IMR-90 (cell line): Measurements from ENCODE around the gene CEP170. TPM values are rescaled to one million over a fixed set of nuclear protein-coding genes. Genes with fewer than 3 reads are reported as not detected.

Source experiments
- ATAC-seq: fragments of 200-7000 bp; cut with Tn5 transposase; 2 replicates; pipeline ENCODE4 v1.9.1; 2020; ENCODE audit warnings: low read depth, mild to moderate bottlenecking, moderate library complexity
- BruUV-seq: library from RNA; stranded (reverse); fragments of 400-500 nt; replicated peaks from 2 replicates; lab custom pipeline; 2021; lab: Mats Ljungman, UMichigan
- CTCF ChIA-PET: fragments of 300-600 bp; formaldehyde crosslinking; extraction: SDS; loops from one replicate; lab custom pipeline; 2021; ENCODE audit warnings: antibody characterized with exemption; lab: Yijun Ruan, JAX
- POLR2A ChIA-PET: fragments of 300-600 bp; sonication (Branson Sonifier 250); formaldehyde crosslinking; loops from one replicate; lab custom pipeline; 2022; ENCODE audit warnings: antibody characterized with exemption; ENCODE audit not compliant: unreplicated experiment; lab: Charles Lee
- DNase-seq: peaks from one replicate; pipeline ENCODE4 v3.0.0; 2013
- H2AFZ ChIP-seq: replicated peaks from 2 replicates; pipeline ENCODE3; 2013; ENCODE audit warnings: low read length, mild to moderate bottlenecking; ENCODE audit not compliant: poor library complexity
- H2AK5ac ChIP-seq: 2 replicates; pipeline ENCODE4 v1.6.1; 2013; ENCODE audit warnings: low read depth, low read length, inconsistent platforms
- H2AK9ac ChIP-seq: replicated peaks from 2 replicates; pipeline ENCODE3; 2013; ENCODE audit warnings: mild to moderate bottlenecking, low read depth, low read length, moderate library complexity; ENCODE audit not compliant: poor library complexity
- H2BK120ac ChIP-seq: 2 replicates; pipeline ENCODE4 v1.6.1; 2013; ENCODE audit warnings: low read depth, low read length, inconsistent platforms
- H2BK15ac ChIP-seq: 3 replicates; pipeline ENCODE4 v1.6.1; 2013; ENCODE audit warnings: low read depth, low read length, inconsistent platforms
- H2BK20ac ChIP-seq: 2 replicates; pipeline ENCODE4 v1.6.1; 2013; ENCODE audit warnings: low read depth, mild to moderate bottlenecking, inconsistent platforms, low read length, moderate library complexity
- H2BK5ac ChIP-seq: 2 replicates; pipeline ENCODE4 v1.6.1; 2013; ENCODE audit warnings: mild to moderate bottlenecking, low read depth, low read length, inconsistent platforms; ENCODE audit not compliant: poor library complexity, severe bottlenecking
- H3K14ac ChIP-seq: replicated peaks from 2 replicates; pipeline ENCODE4 v1.6.1; 2013; ENCODE audit warnings: low read depth, low read length, inconsistent platforms
- H3K18ac ChIP-seq: 2 replicates; pipeline ENCODE4 v1.6.1; 2013; ENCODE audit warnings: low read depth, low read length, control low read depth
- H3K23ac ChIP-seq: 2 replicates; pipeline ENCODE4 v1.6.1; 2013; ENCODE audit warnings: low read depth, low read length, inconsistent platforms
- H3K27ac ChIP-seq: 2 replicates; pipeline ENCODE4 v1.5.1; 2013; ENCODE audit warnings: mild to moderate bottlenecking, control low read depth, low read length; ENCODE audit not compliant: insufficient read depth
- H3K27me3 ChIP-seq: 2 replicates; pipeline ENCODE4 v1.6.1; 2013; ENCODE audit warnings: low read length; ENCODE audit not compliant: control insufficient read depth, insufficient read depth
- H3K36me3 ChIP-seq: 2 replicates; pipeline ENCODE4 v1.6.1; 2013; ENCODE audit warnings: low read length, mixed read lengths; ENCODE audit not compliant: control insufficient read depth, insufficient read depth
- H3K4ac ChIP-seq: 2 replicates; pipeline ENCODE4 v1.6.1; 2013; ENCODE audit warnings: low read depth, low read length, inconsistent platforms
- H3K4me1 ChIP-seq: 2 replicates; pipeline ENCODE4 v1.6.1; 2013; ENCODE audit warnings: low read length, mixed read lengths; ENCODE audit not compliant: control insufficient read depth, insufficient read depth
- H3K4me2 ChIP-seq: 2 replicates; pipeline ENCODE4 v1.6.1; 2013; ENCODE audit warnings: low read depth, mild to moderate bottlenecking, control low read depth, low read length, moderate library complexity
- H3K4me3 ChIP-seq: 2 replicates; pipeline ENCODE4 v1.5.1; 2013; ENCODE audit warnings: low read depth, mild to moderate bottlenecking, control low read depth, low read length, moderate library complexity; ENCODE audit not compliant: insufficient read depth
- H3K56ac ChIP-seq: 2 replicates; pipeline ENCODE4 v1.6.1; 2013; ENCODE audit warnings: low read length, inconsistent platforms; ENCODE audit not compliant: insufficient read depth; ENCODE audit errors: extremely low read depth
- H3K79me1 ChIP-seq, 2 experiments: 2 replicates each; pipeline ENCODE4 v1.6.1; 2013; ENCODE audit warnings: low read length in 2 of 2, inconsistent platforms in 1 of 2, low read depth in 1 of 2
- H3K9ac ChIP-seq: 2 replicates; pipeline ENCODE4 v1.6.1; 2013; ENCODE audit warnings: low read depth, low read length, control low read depth
- H3K9me1 ChIP-seq: 2 replicates; pipeline ENCODE4 v1.6.1; 2013; ENCODE audit warnings: low read length, inconsistent platforms; ENCODE audit not compliant: insufficient read depth
- H3K9me3 ChIP-seq: 2 replicates; pipeline ENCODE4 v1.6.1; 2013; ENCODE audit warnings: low read length; ENCODE audit not compliant: control insufficient read depth, insufficient read depth
- H4K20me1 ChIP-seq: 2 replicates; pipeline ENCODE4 v1.6.1; 2013; ENCODE audit warnings: low read length, inconsistent platforms; ENCODE audit not compliant: insufficient read depth
- H4K5ac ChIP-seq: 2 replicates; pipeline ENCODE4 v1.6.1; 2013; ENCODE audit warnings: mild to moderate bottlenecking, low read depth, low read length, control low read depth
- H4K8ac ChIP-seq, 2 experiments: 2 replicates each; pipeline ENCODE4 v1.6.1; 2013; ENCODE audit warnings: low read depth in 2 of 2, low read length in 2 of 2, control low read depth in 1 of 2, inconsistent platforms in 1 of 2
- H4K91ac ChIP-seq: 2 replicates; pipeline ENCODE4 v1.6.1; 2013; ENCODE audit warnings: low read depth, low read length, inconsistent platforms; ENCODE audit not compliant: insufficient read depth
- CTCF ChIP-seq: conservative IDR thresholded peaks from 2 replicates; pipeline ENCODE4 v1.5.1; 2012; ENCODE audit warnings: mild to moderate bottlenecking, low read depth, low read length, improper control_type of control experiment
- FOS ChIP-seq: fragments of 150-350 bp; IDR thresholded peaks from 2 replicates; pipeline ENCODE4 v1.6.1; 2016; ENCODE audit warnings: low read depth, low read length
- MAZ ChIP-seq: IDR thresholded peaks from 2 replicates; pipeline ENCODE4 v1.6.1; 2012; ENCODE audit warnings: low read depth, mild to moderate bottlenecking, low read length, improper control_type of control experiment, moderate library complexity, borderline replicate concordance
- MXI1 ChIP-seq: IDR thresholded peaks from 2 replicates; pipeline ENCODE4 v1.6.1; 2012; ENCODE audit warnings: low read depth, mild to moderate bottlenecking, low read length, moderate library complexity, borderline replicate concordance
- RCOR1 ChIP-seq: IDR thresholded peaks from 2 replicates; pipeline ENCODE4 v1.6.1; 2012; ENCODE audit warnings: mild to moderate bottlenecking, low read length, improper control_type of control experiment; ENCODE audit not compliant: insufficient replicate concordance
- WGBS, 2 experiments: methylation state at CpG; one replicate each; pipeline versions ENCODE4 v1.1.5 to v1.1.7; 2013; ENCODE audit warnings: missing lambda C conversion rate in 2 of 2; ENCODE audit not compliant: insufficient read length in 1 of 2; ENCODE audit errors: extremely low coverage in 2 of 2; 5-methylcytosine and 5-hydroxymethylcytosine counted together
- dilution Hi-C: fragments of 300-500 bp; cut with HindIII; formaldehyde crosslinking; loops from one replicate; pipeline ENCODE4 v1.14.3; 2018; ENCODE audit warnings: low sequenced_read_pairs; ENCODE audit not compliant: unreplicated experiment
- in situ Hi-C: fragments of 300-500 bp; cut with MboI; formaldehyde crosslinking; loops from 3 replicates; pipeline ENCODE4 v1.14.3; 2019; ENCODE audit warnings: low sequenced_read_pairs, inconsistent platforms, mixed read lengths
- intact Hi-C: fragments of 100-400 bp; cut with micrococcal nuclease; formaldehyde crosslinking; loops from 2 replicates; pipeline ENCODE4 v1.10.0; 2022
- polyA plus RNA-seq, 3 experiments: library from polyadenylated mRNA; depleted of rRNA; stranded (reverse); fragments of >200 nt; gene quantifications; 2 replicates each; pipeline ENCODE4 v1.2.3, GENCODE V29; 2012; ENCODE audit warnings: low replicate concordance in 1 of 3
- total RNA-seq: library from RNA; depleted of rRNA; stranded (reverse); fragments of >200 nt; gene quantifications from 2 replicates; pipeline ENCODE4 v1.2.3, GENCODE V29; 2012
- TF ChIP-seq, protein P1 (sequence below): fragments of 150-350 bp; IDR thresholded peaks from 2 replicates; pipeline ENCODE4 v1.6.1; 2016; ENCODE audit warnings: low read depth, mild to moderate bottlenecking, low read length, moderate library complexity, borderline replicate concordance

CEP170 gene
- total and polyA plus RNA-seq, 2 of the 4 experiments (the other 2 are of a cell fraction) = 65.8 to 151 TPM

GRCh38 chr1:243246916-243247315 lies 8.2 kb downstream of the CEP170 start:
- H2AFZ ChIP-seq = no peak overlapping the region
- 0 out of 2 replicates have a peak, but pooled peaks cover 1% of the 10 kb centered on the region for H3K36me3 ChIP-seq
- H2AK5ac ChIP-seq = no peak overlapping the region
- no peak overlapping the region for H2BK20ac ChIP-seq
- ATAC-seq (peak; percentile 28; the same call in 1 of the 2 replicates), DNase-seq (peak; percentile 65)
- no peak overlapping the region for H3K56ac ChIP-seq
- H2AK9ac ChIP-seq = no peak overlapping the region
- ChIA-PET CTCF (no interaction called here), POLR2A (no interaction called here)
- H3K23ac ChIP-seq = no peak overlapping the region; the same call in 1 of the 2 replicates
- intact Hi-C loops = no loop called here
- dilution Hi-C loops = no loop called here
- no TSS peak for BruUV-seq
- no peaks in the 10 kb centered on the region for H3K9me1 ChIP-seq
- peaks cover 8% of the 10 kb centered on the region for H3K4me1 ChIP-seq
- H3K4me2 ChIP-seq = peak overlapping the region; percentile 20; the same call in 1 of the 2 replicates
- peak overlapping the region; percentile 58 for H2BK5ac ChIP-seq
- in situ Hi-C loops = no loop called here
- no peak overlapping the region for H3K14ac ChIP-seq
- H2BK15ac ChIP-seq = no peak overlapping the region
- H3K27me3 ChIP-seq = no peaks in the 10 kb centered on the region
- no peak overlapping the region for H3K4ac ChIP-seq
- H4K20me1 ChIP-seq = peaks cover 50% of the 10 kb centered on the region
- H3K9me3 ChIP-seq = no peaks in the 10 kb centered on the region
- 80% methylated on average over 1 of the region's 1 CpG; no CpG with 5 or more reads in 1 of the 2 experiments for WGBS, 2 experiments
- TF ChIP-seq MXI1 (no peak), RCOR1 (no peak), MAZ (no peak), CTCF (no peak), FOS (no peak)
- TF ChIP-seq, protein P1, sequence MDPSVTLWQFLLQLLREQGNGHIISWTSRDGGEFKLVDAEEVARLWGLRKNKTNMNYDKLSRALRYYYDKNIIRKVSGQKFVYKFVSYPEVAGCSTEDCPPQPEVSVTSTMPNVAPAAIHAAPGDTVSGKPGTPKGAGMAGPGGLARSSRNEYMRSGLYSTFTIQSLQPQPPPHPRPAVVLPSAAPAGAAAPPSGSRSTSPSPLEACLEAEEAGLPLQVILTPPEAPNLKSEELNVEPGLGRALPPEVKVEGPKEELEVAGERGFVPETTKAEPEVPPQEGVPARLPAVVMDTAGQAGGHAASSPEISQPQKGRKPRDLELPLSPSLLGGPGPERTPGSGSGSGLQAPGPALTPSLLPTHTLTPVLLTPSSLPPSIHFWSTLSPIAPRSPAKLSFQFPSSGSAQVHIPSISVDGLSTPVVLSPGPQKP = no peak
- H3K4me3 ChIP-seq = no peak overlapping the region
- no peak overlapping the region for H4K91ac ChIP-seq
- no peak overlapping the region for H3K18ac ChIP-seq
- no peak overlapping the region for H4K5ac ChIP-seq
- peaks cover 0 to 18% of the 10 kb centered on the region in 2 experiments; a peak in 2 of 4 replicates for H3K79me1 ChIP-seq
- no peak overlapping the region for H2BK120ac ChIP-seq
- H3K27ac ChIP-seq = no peak overlapping the region; the same call in 1 of the 2 replicates
- H4K8ac ChIP-seq = no peak overlapping the region
- no peak overlapping the region for H3K9ac ChIP-seq
